Heart left ventricle (tissue), 13 donors: ENCODE measurements around the gene PCSK1.

Experiments
- CTCF ChIP-seq, 12 donors: fragments of 200-600 bp; sonication (generic) in 4 of 12; IDR thresholded peaks; one replicate each; pipeline versions ENCODE4 v1.5.0 to v1.8.0; 2018 to 2022; ENCODE audit warnings: antibody characterized with exemption in 12 of 12, mild to moderate bottlenecking in 5 of 12
- POLR2A ChIP-seq, 2 donors: fragments of 450-650 bp; IDR thresholded peaks; one replicate each; pipeline ENCODE4 v1.6.1; 2017; ENCODE audit warnings: antibody characterized with exemption in 2 of 2, mild to moderate bottlenecking in 2 of 2, moderate library complexity in 2 of 2
- donor health status: ischemic (EF 13 %, LVEDD 7.1; RV severe dilation, severe dysfunction).
- donor health status: DM: no; HTN: yes; CAD: no.
- donor health status: DM: no; HTN: no; CAD: no.
- donor health status: ischemic (EF 25% LVEDD 6.9; RV normal size, moderate dysfunction).
- donor health status: ischemic (EF 25% LVEDD 5.7; RV mildly dilated, moderate dysfunction).
- donor health status: ischemic (EF 35%, LVEDD 5.7; RV mildly dilated, moderate dysfunction).
- donor health status: nonischemic (EF 11% LVEDD 7.7; RV severe dilation, severe dysfunction).
- donor health status: DM: yes; HTN: yes; CAD: no.
- donor health status: PGD.
- donor health status: ischemic (EF 29% LVEDD 5.4; RV normal size, mild dysfunction).
- donor health status: nonischemic (EF 23%, LVEDD 6.1; RV moderate dilation, normal function).

- TF ChIP-seq CTCF (IDR thresholded peaks at IDR 0.05) (no peak), POLR2A (IDR thresholded peaks at IDR 0.05) (no peak)
Observed at GRCh38 chr5:96474073-96474472, 41.0 kb upstream of the PCSK1 start.
